Stimulated activated CD8-positive, alpha-beta memory T cell treated with anti-CD3 and anti-CD28 coated beads, Interleukin-2, amount 100 ng/mL, for 48 hours (primary cell): ENCODE results near the gene HPSE.

Experiments used
- DNase-seq, 2 donors: peaks; one replicate each; pipeline ENCODE4 v3.0.0-alpha.2; 2020; ENCODE audit warnings: low read depth in 2 of 2

HPSE gene

DNA sequence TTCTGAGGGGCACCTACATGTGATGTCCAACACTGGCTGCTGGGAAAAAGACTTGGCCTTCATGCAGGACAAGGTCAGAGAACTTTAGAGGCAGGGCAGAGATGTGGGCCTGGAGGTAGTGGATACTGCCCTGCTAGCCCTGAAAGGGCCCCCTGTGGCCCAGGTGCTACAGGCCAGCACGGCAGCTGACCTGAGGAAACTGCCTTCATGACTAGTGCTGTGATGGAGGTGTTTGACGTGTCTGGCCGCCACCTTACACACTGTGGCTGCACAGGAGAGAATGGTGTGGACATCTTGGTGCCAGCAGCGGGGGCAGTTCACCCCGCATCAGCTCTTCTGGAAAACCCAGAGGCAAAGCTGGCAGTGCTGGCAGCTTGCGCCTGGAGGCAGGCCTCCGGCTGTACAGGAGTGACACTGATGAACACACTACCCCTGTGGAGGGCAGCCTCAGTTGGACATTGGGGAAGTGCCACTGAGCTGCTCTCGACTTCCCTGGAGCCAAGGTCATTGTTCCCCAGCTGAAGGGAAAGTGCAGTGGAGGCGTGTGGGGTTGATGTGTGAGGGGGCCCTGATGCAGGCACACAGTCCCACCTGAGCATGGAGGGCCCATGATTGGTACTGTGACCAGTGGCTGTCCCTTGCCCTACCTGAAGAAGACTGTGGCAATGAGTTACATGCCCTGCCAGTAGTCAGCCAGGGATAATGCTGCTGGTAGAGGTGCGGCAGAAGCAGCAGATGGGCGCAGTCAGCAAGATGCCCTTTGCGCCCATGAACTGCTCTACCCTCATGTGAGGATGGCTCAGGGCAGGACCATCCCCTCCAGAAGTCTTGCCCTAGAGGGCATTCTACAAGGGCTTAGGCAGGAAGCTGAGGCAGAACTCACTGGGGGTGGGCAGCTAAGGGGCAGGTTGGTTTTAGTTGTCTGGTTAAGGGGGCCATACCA, 87.0 kb downstream of the HPSE start:
- DNase-seq, result no peak
